Colonic mucosa (tissue), 4 donors: Measurements from ENCODE around the gene PRR12. TPM values are rescaled to one million over a fixed set of nuclear protein-coding genes. Genes with fewer than 3 reads are reported as not detected.

Experiments used
- DNase-seq: peaks from one replicate; pipeline ENCODE4 v3.0.0-alpha.2; 2020
- H3K27ac ChIP-seq: fragments of 200-600 bp; one replicate; pipeline ENCODE4 v1.8.0; 2021
- H3K27me3 ChIP-seq: fragments of 200-600 bp; one replicate; pipeline ENCODE4 v1.8.0; 2021
- H3K36me3 ChIP-seq: fragments of 200-600 bp; one replicate; pipeline ENCODE4 v1.8.0; 2021
- H3K4me1 ChIP-seq: fragments of 200-600 bp; one replicate; pipeline ENCODE4 v1.8.0; 2021; ENCODE audit warnings: mild to moderate bottlenecking
- H3K4me3 ChIP-seq: fragments of 200-600 bp; one replicate; pipeline ENCODE4 v1.8.0; 2021
- H3K9ac ChIP-seq, 2 donors: one replicate each; pipeline ENCODE4 v1.7.0; 2013; ENCODE audit warnings: control low read depth in 2 of 2, low read depth in 2 of 2, low read length in 2 of 2
- H3K9me3 ChIP-seq: fragments of 200-600 bp; one replicate; pipeline ENCODE4 v1.8.0; 2021
- intact Hi-C: fragments of 100-400 bp; cut with DNase I; formaldehyde crosslinking; loops from one replicate; pipeline ENCODE4 v1.14.1; 2022
- total RNA-seq, 2 donors: library from RNA; stranded (reverse); fragmentation: NEBNext Ultra II Directional in 1 of 2; extraction: Animal tissue kit (Norgen Biotek cat#: 25700) in 1 of 2; gene quantifications; one replicate each; pipeline ENCODE4 v1.2.1, GENCODE V29; 2021
- TF ChIP-seq, protein P1 (sequence below): fragments of 200-600 bp; IDR thresholded peaks from one replicate; pipeline ENCODE4 v1.8.0; 2022; ENCODE audit warnings: antibody characterized with exemption, mild to moderate bottlenecking
- donor health status: healthy.
- donor health status: DM: no; HTN: no; CAD: no.
- donor health status: DM: no; HTN: no; CAD: no.

Gene PRR12
- total RNA-seq, 2 donors from 2014 or later, result 17.5 to 33.1 TPM

DNA sequence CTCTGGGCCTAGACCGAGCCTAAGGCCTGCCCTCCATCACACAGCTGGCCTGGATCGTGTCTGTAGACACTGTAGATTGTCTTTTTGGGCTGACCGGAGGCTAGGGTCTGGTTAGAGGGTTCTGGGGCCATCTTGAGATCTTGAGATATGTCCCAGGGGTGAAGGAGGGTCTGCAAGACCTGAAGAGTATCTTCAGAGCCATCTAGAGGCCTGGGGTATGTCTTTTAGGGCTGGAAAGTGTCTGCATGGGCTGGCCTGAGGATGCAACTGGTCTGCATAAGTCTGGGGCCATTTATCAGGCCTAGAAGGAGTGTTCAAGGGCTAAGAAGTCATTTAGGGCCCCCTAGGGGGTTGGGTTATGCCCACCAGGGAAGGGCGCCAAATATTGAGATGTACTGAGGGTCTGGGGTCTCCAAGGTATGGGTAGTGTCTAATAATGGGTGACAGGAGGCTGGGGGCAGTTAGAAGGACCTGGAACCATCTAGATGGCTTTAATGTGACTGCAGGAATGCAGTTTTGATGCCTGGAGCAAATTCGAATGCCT, 51.6 kb downstream of the PRR12 start:
- H3K27me3 ChIP-seq, result no peaks in the 10 kb centered on the region
- peak; percentile 35 for DNase-seq
- peak overlapping the region; percentile 84 to 100 for H3K9ac ChIP-seq
- no peaks in the 10 kb centered on the region for H3K36me3 ChIP-seq
- peak overlapping the region; percentile 96 for H3K4me3 ChIP-seq
- H3K9me3 ChIP-seq, result no peaks in the 10 kb centered on the region
- peaks cover 6% of the 10 kb centered on the region for H3K4me1 ChIP-seq
- intact Hi-C loops, result no loop called here
- H3K27ac ChIP-seq, result peak overlapping the region; percentile 99
- TF ChIP-seq, protein P1, sequence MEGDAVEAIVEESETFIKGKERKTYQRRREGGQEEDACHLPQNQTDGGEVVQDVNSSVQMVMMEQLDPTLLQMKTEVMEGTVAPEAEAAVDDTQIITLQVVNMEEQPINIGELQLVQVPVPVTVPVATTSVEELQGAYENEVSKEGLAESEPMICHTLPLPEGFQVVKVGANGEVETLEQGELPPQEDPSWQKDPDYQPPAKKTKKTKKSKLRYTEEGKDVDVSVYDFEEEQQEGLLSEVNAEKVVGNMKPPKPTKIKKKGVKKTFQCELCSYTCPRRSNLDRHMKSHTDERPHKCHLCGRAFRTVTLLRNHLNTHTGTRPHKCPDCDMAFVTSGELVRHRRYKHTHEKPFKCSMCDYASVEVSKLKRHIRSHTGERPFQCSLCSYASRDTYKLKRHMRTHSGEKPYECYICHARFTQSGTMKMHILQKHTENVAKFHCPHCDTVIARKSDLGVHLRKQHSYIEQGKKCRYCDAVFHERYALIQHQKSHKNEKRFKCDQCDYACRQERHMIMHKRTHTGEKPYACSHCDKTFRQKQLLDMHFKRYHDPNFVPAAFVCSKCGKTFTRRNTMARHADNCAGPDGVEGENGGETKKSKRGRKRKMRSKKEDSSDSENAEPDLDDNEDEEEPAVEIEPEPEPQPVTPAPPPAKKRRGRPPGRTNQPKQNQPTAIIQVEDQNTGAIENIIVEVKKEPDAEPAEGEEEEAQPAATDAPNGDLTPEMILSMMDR, result no peak

DNA sequence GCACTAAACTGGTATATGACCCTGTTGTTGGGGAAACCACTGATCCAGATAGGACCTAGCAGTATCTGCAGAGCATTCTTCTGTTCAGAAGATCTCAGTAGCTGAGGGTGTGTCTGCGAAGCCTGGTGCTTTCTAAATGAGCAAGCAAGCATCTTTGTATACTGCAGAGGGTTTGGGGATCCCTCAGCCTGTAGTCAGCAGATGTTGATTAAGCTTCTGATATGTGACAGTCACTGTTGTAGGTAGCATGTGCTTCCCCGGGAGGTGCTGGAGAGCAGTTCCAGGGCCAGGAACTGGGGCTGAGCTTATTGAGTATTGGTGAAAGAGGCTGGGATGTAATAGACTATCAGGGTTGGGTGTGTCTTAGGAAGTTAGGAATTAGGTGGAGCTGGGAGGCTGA, 52.5 kb downstream of the PRR12 start:
- Histone ChIP-seq H3K4me3 (no peak overlapping the region), H3K9me3 (no peaks in the 10 kb centered on the region), H3K36me3 (no peaks in the 10 kb centered on the region), H3K27ac (no peak overlapping the region), H3K9ac (peak overlapping the region; percentile 13 to 39), H3K4me1 (peaks cover 6% of the 10 kb centered on the region), H3K27me3 (no peaks in the 10 kb centered on the region)
- TF ChIP-seq, protein P1, result no peak
- no peak for DNase-seq
- intact Hi-C loops, result no loop called here

DNA sequence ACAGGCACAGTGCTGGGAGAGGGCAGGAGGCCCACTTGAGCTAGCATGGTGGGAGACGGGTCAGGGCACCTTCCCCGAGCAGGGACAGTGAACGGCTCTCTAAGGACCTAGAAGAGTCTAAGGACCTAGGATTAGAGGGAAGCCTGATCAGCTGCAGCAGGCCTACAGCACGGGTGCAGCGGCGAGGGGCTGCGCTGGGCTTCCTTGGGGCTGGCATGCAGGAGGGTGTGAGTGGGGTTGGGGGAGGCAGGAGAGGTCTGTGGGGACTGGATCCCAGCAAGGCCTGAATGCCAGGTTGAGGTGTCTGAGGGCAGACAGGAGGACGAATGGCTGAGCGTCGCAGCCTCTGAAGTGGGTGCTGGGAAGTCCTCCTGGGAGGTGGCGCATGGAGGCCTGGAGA, 54.6 kb downstream of the PRR12 start:
- intact Hi-C loops, result no loop called here
- H3K9me3 ChIP-seq, result no peaks in the 10 kb centered on the region
- H3K4me1 ChIP-seq, result peaks cover 6% of the 10 kb centered on the region
- no peak for DNase-seq
- no peaks in the 10 kb centered on the region for H3K27me3 ChIP-seq
- no peak overlapping the region for H3K27ac ChIP-seq
- H3K36me3 ChIP-seq, result no peaks in the 10 kb centered on the region
- TF ChIP-seq, protein P1, result no peak
- H3K9ac ChIP-seq, result no peak overlapping the region
- H3K4me3 ChIP-seq, result no peak overlapping the region

DNA sequence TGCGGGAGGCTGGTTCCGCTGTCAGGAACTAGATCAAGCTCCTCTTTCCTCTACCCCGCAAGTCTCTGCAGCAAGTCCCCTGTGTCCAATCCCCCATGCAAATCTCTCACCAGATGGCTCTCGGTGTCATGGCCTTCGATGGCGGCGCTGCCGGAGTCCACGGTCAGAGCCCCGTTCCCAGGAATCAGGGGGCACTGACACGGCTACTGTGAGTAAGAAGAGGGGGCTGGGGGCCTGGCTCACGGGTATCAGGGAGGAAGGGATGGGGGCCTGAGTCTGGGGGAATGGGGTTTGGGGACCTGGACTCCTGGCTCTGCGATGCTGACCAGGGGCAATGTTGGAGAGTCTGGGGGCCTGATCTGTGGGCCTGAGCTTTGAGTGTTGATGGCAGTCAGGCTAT, 55.0 kb downstream of the PRR12 start:
- Histone ChIP-seq H3K27me3 (no peaks in the 10 kb centered on the region), H3K27ac (no peak overlapping the region), H3K4me1 (peaks cover 6% of the 10 kb centered on the region), H3K9ac (no peak overlapping the region), H3K9me3 (no peaks in the 10 kb centered on the region), H3K4me3 (no peak overlapping the region), H3K36me3 (no peaks in the 10 kb centered on the region)
- TF ChIP-seq, protein P1, result no peak
- intact Hi-C loops, result no loop called here
- DNase-seq, result no peak

DNA sequence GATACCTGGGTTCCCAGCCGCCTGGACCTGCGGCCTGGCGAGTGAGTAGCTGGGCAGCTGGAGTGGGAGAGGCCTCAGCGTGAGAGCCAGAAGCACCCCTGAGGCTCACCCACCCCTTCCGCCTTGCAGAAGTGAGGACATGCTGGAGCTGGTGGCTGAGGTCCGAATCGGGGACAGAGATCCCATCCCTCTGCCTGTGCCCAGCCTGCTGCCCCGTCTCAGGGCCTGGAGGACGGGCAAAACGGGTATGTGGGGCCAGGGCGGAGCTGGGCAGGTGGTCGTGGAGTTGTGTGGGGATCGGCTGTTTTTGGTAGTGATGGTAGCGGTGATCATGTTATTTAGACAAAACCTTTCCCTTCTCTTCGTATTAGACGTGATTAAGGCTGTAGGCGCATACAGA, 55.6 kb downstream of the PRR12 start:
- TF ChIP-seq, protein P1, result no peak

More for the DNA sequence above, 55.6 kb downstream of the PRR12 start:
- DNase-seq, result no peak
- intact Hi-C loops, result no loop called here
- Histone ChIP-seq H3K4me1 (peaks cover 6% of the 10 kb centered on the region), H3K9me3 (no peaks in the 10 kb centered on the region), H3K36me3 (no peaks in the 10 kb centered on the region), H3K4me3 (no peak overlapping the region), H3K9ac (no peak overlapping the region), H3K27ac (no peak overlapping the region), H3K27me3 (no peaks in the 10 kb centered on the region)
